GM13977 (cell line): ENCODE data around the gene ASB6.

Source experiments
- DNase-seq: peaks from one replicate; pipeline ENCODE4 v3.0.0; 2012; ENCODE audit warnings: low spot score
- in situ Hi-C: fragments of 300-500 bp; cut with MboI; formaldehyde crosslinking; loops from one replicate; pipeline ENCODE4 v1.12.0; 2022; ENCODE audit warnings: low sequenced_read_pairs, low pct_unique_long_range_greater_than_20kb, mixed read lengths, inconsistent platforms; ENCODE audit not compliant: unreplicated experiment
- TF ChIP-seq, protein P1 (sequence below): IDR thresholded peaks from 2 replicates; pipeline ENCODE4 v1.5.1; 2012; ENCODE audit warnings: mild to moderate bottlenecking, control low read depth; ENCODE audit not compliant: insufficient read depth; ENCODE audit errors: extremely low read depth, missing control alignments

The ASB6 gene

DNA sequence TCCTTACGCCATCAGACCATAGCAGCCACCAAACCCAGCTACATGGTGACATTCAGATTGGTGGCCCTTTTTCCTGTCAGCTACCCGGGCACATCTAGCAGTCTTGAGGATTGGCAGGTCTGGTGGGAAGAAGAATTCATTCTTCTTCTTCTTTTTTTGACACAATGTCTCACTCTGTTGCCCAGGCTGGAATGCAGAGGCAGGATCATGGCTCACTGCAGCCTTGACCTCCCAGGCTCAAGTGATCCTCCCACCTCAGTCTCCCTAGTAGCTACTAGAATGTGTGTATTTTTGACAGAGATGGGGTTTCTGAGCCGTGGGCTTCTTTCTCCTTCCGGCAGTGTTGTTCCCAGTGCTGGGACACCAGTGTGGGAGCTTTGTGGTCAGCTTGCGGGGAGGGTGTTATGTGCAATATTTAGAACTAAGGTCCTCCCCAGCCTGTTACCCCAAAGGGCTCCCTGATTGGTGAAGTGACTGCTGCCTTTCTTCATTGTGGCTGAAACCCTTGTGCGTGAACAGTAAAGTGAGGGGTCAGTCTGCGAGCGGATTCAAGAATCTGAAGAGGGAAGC lies 12.6 kb downstream of the ASB6 start:
- TF ChIP-seq, protein P1, sequence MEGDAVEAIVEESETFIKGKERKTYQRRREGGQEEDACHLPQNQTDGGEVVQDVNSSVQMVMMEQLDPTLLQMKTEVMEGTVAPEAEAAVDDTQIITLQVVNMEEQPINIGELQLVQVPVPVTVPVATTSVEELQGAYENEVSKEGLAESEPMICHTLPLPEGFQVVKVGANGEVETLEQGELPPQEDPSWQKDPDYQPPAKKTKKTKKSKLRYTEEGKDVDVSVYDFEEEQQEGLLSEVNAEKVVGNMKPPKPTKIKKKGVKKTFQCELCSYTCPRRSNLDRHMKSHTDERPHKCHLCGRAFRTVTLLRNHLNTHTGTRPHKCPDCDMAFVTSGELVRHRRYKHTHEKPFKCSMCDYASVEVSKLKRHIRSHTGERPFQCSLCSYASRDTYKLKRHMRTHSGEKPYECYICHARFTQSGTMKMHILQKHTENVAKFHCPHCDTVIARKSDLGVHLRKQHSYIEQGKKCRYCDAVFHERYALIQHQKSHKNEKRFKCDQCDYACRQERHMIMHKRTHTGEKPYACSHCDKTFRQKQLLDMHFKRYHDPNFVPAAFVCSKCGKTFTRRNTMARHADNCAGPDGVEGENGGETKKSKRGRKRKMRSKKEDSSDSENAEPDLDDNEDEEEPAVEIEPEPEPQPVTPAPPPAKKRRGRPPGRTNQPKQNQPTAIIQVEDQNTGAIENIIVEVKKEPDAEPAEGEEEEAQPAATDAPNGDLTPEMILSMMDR = no peak
- in situ Hi-C loops = no loop called here
- no peak for DNase-seq

DNA sequence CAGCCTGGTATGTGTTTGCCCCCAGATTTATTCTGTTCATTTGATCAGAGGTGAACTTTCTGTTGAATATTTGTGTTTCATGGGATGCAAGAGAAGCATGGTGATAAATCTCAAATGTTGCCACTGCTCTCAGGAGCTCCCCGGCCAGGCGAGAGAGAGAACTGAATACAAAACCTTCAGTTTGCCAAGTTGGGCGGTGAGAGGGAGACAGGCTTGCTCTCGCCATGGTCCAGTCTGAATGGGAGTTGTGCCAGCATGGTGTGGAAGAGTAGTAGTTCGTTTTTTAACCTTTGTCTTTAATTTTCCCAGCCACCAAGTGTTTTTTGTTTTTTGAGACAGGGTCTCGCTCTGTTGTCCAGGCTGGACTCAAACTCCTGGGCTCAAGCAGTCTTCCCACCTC lies 13.2 kb downstream of the ASB6 start:
- TF ChIP-seq, protein P1 = no peak
- in situ Hi-C loops = no loop called here
- no peak for DNase-seq

DNA sequence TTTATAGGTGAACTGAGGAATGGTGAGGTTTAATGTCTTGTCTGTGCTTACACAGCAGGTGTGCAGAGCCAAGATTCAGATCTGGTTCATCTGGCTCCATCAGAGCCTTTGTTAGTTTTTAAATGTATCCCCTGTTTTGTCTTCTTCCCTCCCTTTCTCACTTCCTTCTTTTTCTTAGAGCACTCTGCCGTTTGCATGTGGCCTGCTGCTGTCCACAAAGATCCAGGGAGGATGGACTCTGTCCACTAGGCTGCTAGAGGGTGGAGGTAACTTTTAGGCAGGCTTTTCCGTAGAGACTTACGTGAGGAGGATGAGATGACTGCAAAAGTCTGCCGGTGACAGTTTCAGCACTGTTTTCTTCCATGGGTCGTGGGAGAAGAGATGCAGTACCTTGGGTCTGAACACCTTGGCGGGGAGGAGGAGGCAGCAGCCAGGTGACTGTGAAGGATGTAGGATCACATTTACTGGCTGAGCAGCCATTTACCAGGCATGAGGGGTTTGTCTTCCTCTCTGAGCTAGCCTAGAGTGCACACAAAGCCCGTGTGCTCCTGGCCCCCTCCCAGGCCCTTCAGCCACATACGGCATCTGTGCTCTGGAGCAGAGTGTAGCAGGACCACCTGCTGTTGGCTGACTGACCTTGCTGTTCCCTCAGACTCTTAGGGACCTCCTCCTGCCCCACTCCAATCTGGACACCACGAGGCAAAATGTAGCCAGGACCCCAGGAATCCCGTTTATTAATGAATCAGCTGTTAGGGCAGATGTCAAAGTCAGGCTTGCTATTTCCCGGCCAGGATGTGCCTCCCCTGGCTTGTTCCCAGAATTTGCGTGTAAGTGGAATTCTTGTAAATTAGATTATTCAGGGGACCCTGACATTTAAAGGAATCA lies 14.2 kb downstream of the ASB6 start:
- no peak for DNase-seq
- in situ Hi-C loops = no loop called here
- TF ChIP-seq, protein P1 = no peak

DNA sequence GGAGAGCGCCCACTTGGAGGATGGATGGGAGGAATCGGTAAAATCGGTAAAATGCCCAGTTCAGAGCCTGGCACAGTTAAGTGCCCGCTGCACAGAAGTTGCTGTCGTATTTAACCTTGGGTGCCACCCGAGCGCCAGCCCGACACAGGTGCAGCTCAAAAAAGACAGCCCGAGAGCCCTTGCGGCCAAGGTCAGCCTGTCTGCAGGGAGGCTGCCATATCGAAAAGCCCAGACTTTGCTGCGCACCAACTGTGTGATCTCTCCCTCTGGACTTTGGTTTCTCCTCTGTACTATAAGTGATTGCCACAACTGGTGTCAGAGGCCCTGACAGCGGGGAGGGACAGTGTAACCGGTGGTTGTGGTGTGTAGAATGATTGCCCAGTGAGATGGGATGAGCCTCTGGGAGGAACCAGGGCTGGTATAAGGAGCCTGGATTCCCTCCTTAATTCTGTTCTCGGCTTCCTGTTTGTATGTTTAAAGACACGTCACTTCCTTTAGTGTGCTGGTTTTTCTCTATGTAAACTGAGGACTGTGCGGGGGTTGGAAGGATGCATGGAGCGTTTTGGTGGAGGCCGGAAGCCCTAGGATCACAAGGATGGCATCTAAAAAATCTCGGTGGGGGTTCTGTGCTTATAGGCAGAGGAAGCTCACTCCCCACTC lies 15.2 kb downstream of the ASB6 start:
- in situ Hi-C loops = no loop called here
- TF ChIP-seq, protein P1 = no peak
- no peak for DNase-seq

DNA sequence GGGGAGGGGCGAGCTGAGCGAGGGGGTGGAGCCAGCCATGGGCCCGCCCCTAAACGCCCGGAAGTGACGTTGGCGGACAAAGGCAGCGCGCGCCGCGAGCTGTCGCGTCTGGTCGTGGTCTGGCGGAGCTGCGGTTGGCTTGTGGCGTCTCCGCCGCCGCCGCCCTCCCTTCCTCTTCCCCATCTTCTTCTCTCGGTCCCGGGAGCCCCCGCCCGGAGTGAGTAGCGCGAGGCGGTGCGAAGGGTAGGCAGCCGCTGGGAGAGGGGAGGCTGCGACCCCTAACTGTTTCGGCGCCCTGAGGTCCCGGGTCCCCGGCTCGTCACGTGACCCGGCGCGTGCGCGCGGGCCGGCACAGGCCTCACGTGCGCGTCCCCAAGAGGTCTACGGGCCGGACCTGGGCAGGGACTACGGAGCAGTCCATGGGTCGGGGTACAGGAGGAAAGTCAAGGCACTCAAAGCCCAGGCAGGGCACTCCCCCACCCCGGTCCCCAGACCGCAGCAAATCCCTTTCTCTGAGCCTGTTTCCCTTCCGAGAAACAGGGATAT lies 15.8 kb downstream of the ASB6 start, which contains the start of gene NTMT1:
TSS of gene NTMT1 (plus strand) at position 85 of the 546 bp plus-strand sequence. CDS start 6,541 bp downstream, outside the sequence.
- DNase-seq = peak; percentile 97
- in situ Hi-C loops = no loop called here
- TF ChIP-seq, protein P1 = no peak

DNA sequence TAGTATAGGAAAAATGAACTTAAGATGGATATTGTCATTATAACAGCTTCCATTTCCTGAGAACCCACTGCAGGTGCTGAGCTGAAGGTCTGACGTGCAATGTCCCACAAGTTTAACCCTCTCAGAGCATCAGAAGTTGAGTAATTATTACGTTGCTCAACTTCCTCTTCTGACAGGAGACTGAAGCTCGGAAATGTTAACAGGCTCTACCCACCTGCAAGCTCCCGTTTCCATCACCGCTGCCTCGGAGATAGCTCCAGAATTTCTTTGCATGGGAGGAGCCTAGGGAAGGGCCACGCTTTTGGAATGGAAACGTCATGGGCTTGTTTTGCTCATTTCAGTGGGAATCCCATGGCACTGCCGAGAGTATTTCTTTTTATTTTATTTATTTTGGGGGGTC lies 17.0 kb downstream of the ASB6 start:
- DNase-seq = peak; percentile 69
- in situ Hi-C loops = no loop called here
- TF ChIP-seq, protein P1 = no peak
